Activated naive CD8-positive, alpha-beta T cell treated with anti-CD3 and anti-CD28 coated beads for 36 hours (primary cell): Measurements from ENCODE around the gene SEMA5B. TPM values are rescaled to one million over a fixed set of nuclear protein-coding genes. Genes with fewer than 3 reads are reported as not detected.

Experiments used
- DNase-seq: peaks from one replicate; pipeline ENCODE4 v3.0.0; 2021
- H3K27ac Mint-ChIP-seq: one replicate; pipeline ENCODE4 v1.8.0; 2022; ENCODE audit warnings: mild to moderate bottlenecking, moderate library complexity, mixed read lengths
- H3K27me3 Mint-ChIP-seq: one replicate; pipeline ENCODE4 v1.8.0; 2022; ENCODE audit warnings: mild to moderate bottlenecking, mixed read lengths
- H3K36me3 Mint-ChIP-seq: one replicate; pipeline ENCODE4 v1.8.0; 2021; ENCODE audit warnings: mild to moderate bottlenecking, mixed read lengths
- H3K4me1 Mint-ChIP-seq: one replicate; pipeline ENCODE4 v1.8.0; 2021; ENCODE audit warnings: mixed read lengths
- H3K4me3 Mint-ChIP-seq: one replicate; pipeline ENCODE4 v1.8.0; 2022; ENCODE audit warnings: mild to moderate bottlenecking, moderate library complexity, mixed read lengths
- H3K9me3 Mint-ChIP-seq: one replicate; pipeline ENCODE4 v1.8.0; 2022; ENCODE audit warnings: mixed read lengths
- total RNA-seq, 2 experiments: library from RNA; stranded (reverse); gene quantifications; one replicate each; pipeline ENCODE4 v1.2.3, GENCODE V29; 2021

Gene SEMA5B
- total RNA-seq, 2 experiments from 2014 or later = not detected

DNA sequence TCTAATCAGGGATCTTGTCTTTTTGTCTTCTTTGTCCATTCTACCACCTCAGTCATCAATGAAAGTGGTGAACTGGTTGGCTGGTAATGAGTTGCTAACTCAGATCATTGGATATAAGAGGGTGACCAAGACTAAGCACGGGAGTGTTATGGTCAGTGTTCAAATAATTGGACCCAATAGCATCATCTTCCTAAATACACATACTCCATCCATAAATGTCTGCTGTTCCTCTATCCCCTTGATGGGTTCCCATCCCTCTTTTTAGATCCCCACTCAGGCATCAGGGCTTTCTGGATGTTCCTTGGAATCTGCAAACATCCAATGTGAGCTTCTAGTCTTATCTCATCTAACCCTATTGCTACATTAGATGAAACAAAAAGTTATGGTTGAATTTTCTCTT is 3.5 kb downstream of the SEMA5B start:
- Mint-ChIP-seq H3K27ac (no peak overlapping the region), H3K9me3 (no peaks in the 10 kb centered on the region), H3K36me3 (no peaks in the 10 kb centered on the region), H3K4me1 (peaks cover 5% of the 10 kb centered on the region), H3K27me3 (peaks cover 73% of the 10 kb centered on the region), H3K4me3 (no peak overlapping the region)
- DNase-seq = no peak

DNA sequence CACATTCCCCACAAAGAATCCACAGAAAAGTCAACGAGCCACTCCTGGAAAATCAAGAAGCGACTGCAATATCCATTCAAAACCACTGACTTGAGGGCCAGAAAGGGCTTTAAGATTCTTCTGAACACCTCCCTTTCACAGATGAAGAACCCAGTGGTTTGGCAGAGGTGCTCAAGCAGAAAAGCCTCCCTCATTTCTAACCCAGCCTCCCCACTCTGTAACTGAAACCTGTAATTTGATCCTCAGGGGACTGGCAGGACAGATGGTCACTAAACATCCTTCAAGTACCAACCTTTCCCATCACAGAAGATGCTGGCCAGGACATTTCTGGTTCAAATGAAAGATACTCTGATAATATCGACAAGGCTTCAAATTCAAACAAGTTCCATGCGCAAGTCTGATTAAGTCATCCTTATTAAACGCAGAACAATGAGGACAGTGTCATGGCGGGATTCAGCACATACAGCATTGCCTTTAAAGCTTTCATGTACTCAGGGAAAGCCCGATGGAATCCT is 5.5 kb downstream of the SEMA5B start:
- DNase-seq = no peak
- Mint-ChIP-seq H3K9me3 (no peaks in the 10 kb centered on the region), H3K4me1 (peaks cover 2% of the 10 kb centered on the region), H3K27me3 (peaks cover 82% of the 10 kb centered on the region), H3K4me3 (no peak overlapping the region), H3K27ac (no peak overlapping the region), H3K36me3 (no peaks in the 10 kb centered on the region)

DNA sequence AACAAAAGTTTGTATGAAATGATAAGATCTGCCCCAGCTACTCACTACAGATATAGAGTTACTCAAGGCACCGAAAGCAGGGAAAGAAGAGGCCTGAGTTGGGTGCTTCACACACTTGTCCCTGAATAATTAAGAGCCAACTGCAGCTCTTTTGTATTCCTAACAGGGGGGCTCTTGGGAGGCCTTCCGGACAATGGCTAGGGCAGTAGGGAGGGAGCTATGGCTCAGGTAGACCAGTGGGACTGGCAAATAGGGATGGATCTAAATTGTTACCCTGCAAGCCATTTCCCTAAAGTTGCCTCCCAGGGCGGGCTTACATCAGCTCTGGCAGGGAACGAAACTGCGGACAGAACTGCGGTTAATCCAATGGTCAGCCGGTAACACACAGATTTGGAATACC is 6.2 kb downstream of the SEMA5B start:
- H3K27me3 Mint-ChIP-seq = peaks cover 75% of the 10 kb centered on the region
- no peak overlapping the region for H3K27ac Mint-ChIP-seq
- H3K9me3 Mint-ChIP-seq = no peaks in the 10 kb centered on the region
- DNase-seq = no peak
- H3K4me1 Mint-ChIP-seq = no peaks in the 10 kb centered on the region
- H3K4me3 Mint-ChIP-seq = no peak overlapping the region
- H3K36me3 Mint-ChIP-seq = no peaks in the 10 kb centered on the region

DNA sequence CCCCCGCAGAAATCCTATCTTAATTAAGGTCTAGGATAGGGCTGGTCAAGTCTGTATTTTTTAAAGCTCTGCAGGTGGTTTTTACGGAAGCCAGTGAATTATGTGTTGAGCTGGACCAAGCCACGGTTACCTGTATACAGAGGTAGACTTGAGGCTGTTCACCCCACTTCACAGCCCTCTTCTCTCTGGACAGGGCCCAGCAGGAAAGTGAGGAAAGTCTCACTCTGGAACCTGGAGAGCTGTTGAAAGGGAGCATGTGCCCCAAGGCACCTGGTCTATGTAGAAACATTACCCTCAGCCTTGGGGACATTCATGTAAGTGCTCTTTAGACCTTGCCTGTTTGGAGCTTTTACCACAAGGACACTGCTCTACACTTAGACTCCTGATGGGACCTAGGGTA is 6.9 kb downstream of the SEMA5B start:
- Mint-ChIP-seq H3K36me3 (no peaks in the 10 kb centered on the region), H3K27me3 (peaks cover 69% of the 10 kb centered on the region), H3K4me1 (no peaks in the 10 kb centered on the region), H3K27ac (no peak overlapping the region), H3K9me3 (no peaks in the 10 kb centered on the region), H3K4me3 (no peak overlapping the region)
- no peak for DNase-seq

DNA sequence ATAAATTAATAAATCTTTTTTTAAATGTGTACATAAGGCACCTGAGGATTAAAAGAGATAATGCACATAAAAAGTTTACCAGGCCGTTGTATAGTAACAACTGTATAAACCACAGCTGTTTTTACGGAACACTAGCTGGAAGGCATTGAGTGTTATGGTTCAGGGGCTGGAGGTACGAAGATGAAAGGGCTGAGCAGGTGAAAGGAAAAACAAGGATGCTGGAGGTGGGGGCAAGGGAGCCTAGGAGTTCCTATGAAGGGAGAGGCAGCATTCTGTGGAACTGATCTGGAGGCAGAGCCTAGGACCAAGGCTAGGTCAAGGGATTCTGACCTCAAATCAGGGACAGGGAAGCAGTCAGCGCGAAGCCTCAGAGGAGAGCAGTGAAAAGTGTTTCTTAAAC is 8.0 kb downstream of the SEMA5B start:
- H3K27ac Mint-ChIP-seq = no peak overlapping the region
- H3K9me3 Mint-ChIP-seq = no peaks in the 10 kb centered on the region
- peaks cover 57% of the 10 kb centered on the region for H3K27me3 Mint-ChIP-seq
- H3K4me3 Mint-ChIP-seq = no peak overlapping the region
- no peak for DNase-seq
- no peaks in the 10 kb centered on the region for H3K36me3 Mint-ChIP-seq
- H3K4me1 Mint-ChIP-seq = no peaks in the 10 kb centered on the region

DNA sequence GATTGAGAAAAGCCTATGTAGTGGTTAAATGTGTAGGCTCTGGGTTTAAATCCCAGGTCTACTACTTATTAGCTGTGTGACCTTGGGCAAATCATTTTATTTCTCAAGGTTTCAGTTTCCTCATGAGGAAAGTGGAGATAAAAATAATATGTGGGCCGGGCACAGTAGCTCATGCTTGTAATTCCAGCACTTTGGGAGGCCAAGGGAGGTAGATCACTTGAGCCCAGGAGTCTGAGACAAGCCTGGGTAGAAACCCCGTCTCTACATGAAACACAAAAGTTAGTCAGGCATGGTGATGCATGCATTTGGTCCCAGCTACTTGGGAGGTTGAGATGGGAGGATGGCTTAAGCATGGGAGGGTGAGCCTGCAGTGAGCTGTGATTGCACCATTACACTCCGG is 8.4 kb downstream of the SEMA5B start:
- DNase-seq = no peak
- no peaks in the 10 kb centered on the region for H3K9me3 Mint-ChIP-seq
- no peak overlapping the region for H3K27ac Mint-ChIP-seq
- H3K27me3 Mint-ChIP-seq = peaks cover 53% of the 10 kb centered on the region
- no peak overlapping the region for H3K4me3 Mint-ChIP-seq
- H3K36me3 Mint-ChIP-seq = no peaks in the 10 kb centered on the region
- no peaks in the 10 kb centered on the region for H3K4me1 Mint-ChIP-seq

DNA sequence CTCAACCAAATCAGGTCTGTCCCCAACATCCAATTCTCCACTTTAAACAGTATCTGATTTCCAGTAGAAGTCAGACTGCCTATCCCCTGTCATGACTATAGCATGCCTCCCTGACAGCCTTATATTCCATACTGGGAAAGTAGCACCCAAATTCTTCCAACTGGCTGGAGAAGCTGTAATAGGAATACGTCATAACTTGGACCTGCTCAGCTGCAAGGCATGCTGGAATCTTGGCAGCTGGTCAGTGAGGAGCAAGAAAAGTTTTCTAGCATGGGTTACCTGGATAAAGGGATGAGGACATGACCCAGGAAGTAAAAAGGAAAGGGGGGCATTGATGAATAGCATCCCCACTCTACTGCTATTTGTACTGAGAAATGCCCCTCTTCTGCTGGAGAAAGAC is 8.9 kb downstream of the SEMA5B start:
- Mint-ChIP-seq H3K27ac (no peak overlapping the region), H3K4me3 (no peak overlapping the region), H3K9me3 (no peaks in the 10 kb centered on the region), H3K36me3 (no peaks in the 10 kb centered on the region), H3K4me1 (no peaks in the 10 kb centered on the region), H3K27me3 (peaks cover 48% of the 10 kb centered on the region)
- DNase-seq = no peak

DNA sequence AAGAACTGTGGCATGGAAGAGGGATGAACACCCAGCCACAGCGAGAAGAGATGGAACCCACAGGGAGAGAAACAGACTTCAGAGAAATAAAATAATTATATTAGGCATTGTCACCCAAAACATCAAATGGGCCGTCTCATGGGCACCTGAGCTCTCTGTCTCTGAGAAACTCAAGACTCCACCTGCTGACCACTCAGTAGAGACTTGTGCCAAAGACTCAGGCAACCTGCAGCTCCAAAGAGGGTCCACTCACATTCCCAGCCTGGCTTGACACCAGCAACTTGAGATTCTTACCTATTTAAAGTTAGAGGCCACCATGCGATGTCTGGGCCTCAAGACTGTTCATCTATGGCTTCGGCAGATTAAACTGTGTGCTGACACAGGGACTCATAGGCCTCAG is 12.0 kb downstream of the SEMA5B start:
- Mint-ChIP-seq H3K4me3 (no peak overlapping the region), H3K27ac (no peak overlapping the region), H3K36me3 (no peaks in the 10 kb centered on the region), H3K27me3 (peaks cover 23% of the 10 kb centered on the region), H3K9me3 (no peaks in the 10 kb centered on the region), H3K4me1 (no peaks in the 10 kb centered on the region)
- no peak for DNase-seq

DNA sequence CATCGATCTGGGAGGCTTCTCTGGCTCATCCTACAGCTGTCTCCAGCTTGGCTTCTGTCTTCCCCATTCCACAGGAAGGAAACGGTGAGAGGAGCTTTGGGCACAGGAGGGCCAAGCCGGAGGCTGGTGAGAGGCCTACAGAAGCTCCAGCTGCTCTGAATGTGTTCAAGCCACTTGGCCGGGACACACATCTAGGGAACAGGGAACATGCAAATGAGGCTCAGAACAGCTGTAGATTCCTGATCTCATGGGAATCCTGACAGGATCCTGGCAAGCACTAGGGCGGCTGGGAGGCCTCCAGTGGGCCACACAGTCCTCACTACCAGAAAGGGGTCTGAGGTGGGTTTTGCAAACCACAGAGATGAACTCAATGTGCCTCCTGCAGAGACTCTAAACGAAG is 13.7 kb downstream of the SEMA5B start:
- no peak for DNase-seq
- H3K27me3 Mint-ChIP-seq = peaks cover 29% of the 10 kb centered on the region
- H3K4me1 Mint-ChIP-seq = no peaks in the 10 kb centered on the region
- no peaks in the 10 kb centered on the region for H3K36me3 Mint-ChIP-seq
- no peak overlapping the region for H3K27ac Mint-ChIP-seq
- H3K9me3 Mint-ChIP-seq = no peaks in the 10 kb centered on the region
- no peak overlapping the region for H3K4me3 Mint-ChIP-seq

DNA sequence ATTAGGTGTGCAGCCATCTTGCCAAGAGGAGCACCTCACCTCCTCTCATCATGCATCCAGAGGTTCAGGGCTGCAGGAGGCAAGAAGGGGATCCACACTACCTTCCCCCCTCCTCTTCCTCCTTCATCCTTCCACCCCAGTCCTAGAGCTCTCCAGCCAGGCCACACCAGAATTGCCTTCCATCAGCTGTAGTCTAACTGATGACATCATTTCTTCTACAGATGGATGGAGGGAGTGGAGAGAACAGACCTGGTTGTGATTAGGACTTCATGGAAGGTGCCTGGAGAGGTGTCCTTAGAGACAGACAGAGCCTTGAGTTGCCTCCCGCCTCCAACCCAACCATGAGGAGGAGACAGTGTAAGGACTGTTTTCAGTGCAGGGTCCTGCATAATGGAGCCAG is 14.9 kb downstream of the SEMA5B start:
- H3K36me3 Mint-ChIP-seq = no peaks in the 10 kb centered on the region
- H3K27me3 Mint-ChIP-seq = peaks cover 27% of the 10 kb centered on the region
- DNase-seq = no peak
- no peaks in the 10 kb centered on the region for H3K9me3 Mint-ChIP-seq
- no peak overlapping the region for H3K27ac Mint-ChIP-seq
- H3K4me1 Mint-ChIP-seq = no peaks in the 10 kb centered on the region
- no peak overlapping the region for H3K4me3 Mint-ChIP-seq

DNA sequence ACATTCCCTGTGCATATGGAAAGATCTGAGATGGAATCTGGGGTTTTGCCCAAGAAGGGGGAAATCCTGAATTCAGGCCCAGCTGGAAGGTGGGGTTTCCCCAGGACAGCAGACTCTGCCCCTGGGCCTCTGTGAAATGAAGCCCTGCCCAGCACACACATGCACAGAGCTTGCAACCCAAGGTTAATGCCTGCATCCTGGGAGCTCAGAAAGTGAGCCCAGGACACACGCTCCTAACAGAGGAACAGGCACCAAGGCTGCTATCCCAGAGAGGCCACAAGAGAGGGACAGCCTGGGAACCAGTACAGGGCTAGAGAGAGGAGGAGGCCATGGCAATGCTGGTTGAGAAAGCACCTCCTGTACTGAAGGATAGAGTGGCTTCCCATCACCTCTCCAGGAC is 16.1 kb downstream of the SEMA5B start:
- Mint-ChIP-seq H3K4me1 (peaks cover 3% of the 10 kb centered on the region), H3K4me3 (no peak overlapping the region), H3K27ac (no peak overlapping the region), H3K9me3 (no peaks in the 10 kb centered on the region), H3K36me3 (no peaks in the 10 kb centered on the region), H3K27me3 (peaks cover 34% of the 10 kb centered on the region)
- DNase-seq = no peak

DNA sequence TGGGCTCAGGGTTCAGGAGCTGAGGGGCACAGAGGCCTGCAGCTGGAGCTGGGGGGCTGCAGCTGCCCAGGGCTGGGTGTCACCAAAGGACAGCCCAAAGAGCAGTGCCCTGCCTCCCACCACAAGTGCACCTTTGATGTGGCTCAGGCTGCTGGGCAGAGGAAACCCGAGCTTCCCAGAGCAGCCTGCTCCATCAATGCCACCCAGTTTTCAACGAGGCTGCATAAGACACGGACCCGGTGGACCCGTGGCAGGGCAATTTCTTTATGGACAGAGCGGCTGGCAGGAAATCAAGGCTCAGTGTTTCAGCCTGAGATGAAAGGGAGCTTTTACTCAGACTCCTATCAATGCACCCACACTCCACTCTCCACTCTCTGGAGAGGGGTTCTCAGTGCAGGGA is 18.7 kb downstream of the SEMA5B start:
- Mint-ChIP-seq H3K27me3 (peaks cover 45% of the 10 kb centered on the region), H3K9me3 (no peaks in the 10 kb centered on the region), H3K36me3 (no peaks in the 10 kb centered on the region), H3K4me1 (peaks cover 3% of the 10 kb centered on the region), H3K27ac (no peak overlapping the region), H3K4me3 (no peak overlapping the region)
- no peak for DNase-seq

DNA sequence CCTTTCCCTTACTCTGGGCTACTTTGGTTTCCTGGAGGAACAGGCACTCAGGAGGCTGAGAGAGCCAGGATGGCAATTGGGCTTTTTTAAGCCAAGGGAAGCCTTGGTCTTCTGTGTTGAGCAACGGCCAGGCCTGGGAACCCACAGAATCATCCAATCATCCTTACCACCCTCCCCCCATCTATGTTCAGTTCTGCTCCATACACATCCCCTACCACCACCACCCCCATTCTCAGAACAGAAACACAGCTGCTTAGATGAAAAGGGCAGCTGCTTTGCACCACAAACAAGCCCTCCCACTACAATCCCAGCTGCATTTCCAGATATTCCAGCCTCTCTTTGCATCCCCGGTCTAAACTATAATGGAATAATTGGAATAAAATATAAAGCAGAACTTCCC is 21.0 kb downstream of the SEMA5B start:
- H3K27ac Mint-ChIP-seq = no peak overlapping the region
- DNase-seq = no peak
- peaks cover 11% of the 10 kb centered on the region for H3K4me1 Mint-ChIP-seq
- H3K4me3 Mint-ChIP-seq = no peak overlapping the region
- peaks cover 55% of the 10 kb centered on the region for H3K27me3 Mint-ChIP-seq
- no peaks in the 10 kb centered on the region for H3K9me3 Mint-ChIP-seq
- no peaks in the 10 kb centered on the region for H3K36me3 Mint-ChIP-seq

DNA sequence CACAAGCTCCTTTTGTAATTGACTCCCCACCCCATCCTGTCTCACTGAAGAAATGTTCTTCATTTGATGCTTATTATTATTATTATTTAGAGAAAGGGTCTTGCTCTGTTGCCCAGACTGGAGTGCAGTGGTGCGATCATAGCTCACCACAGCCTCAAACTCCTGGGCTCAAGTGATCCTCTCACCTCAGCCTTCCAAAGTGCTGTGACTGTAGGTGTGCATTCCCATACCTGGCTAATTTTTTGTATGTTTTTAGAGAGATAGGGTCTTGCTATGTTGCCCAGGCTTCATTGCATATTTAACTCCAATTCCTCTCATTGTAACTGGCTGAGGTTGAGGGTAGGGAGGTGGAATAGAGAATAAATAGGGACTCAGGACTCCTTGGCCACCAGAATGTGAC is 22.3 kb downstream of the SEMA5B start:
- Mint-ChIP-seq H3K27ac (no peak overlapping the region), H3K4me3 (no peak overlapping the region), H3K27me3 (peaks cover 51% of the 10 kb centered on the region), H3K9me3 (no peaks in the 10 kb centered on the region), H3K4me1 (peaks cover 11% of the 10 kb centered on the region), H3K36me3 (no peaks in the 10 kb centered on the region)
- DNase-seq = no peak

DNA sequence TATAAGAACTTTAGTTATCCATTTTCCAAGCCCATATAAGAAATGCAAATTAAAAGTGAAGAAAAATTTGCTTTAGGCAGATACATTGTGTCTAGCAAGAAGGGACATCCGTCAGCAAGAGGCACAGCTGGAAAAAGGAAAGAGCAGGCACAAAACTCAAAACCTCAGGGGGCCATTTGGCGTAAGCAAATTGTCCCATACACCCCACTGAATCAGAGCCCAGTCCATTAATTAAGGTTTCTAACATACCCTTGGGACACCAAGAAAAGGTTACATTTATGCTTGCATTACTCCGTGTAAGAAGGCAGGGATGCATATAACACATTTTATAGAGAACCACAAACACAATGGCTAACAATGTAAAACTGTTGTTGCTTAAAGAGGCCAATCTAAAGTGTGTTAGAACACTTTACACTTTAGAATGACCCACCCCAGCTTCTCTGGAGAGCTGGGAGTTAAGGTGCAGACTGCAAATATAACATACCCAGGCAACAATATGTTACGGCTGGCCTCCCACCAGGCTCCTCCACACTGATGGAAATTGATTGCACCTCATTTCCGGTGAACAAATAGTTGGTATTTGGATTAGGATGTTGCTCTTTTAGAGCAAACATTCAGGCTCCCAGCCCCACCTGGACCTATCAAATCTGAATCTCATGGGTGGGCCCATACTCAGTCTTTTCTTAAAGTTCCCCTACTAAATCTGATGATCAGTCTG is 23.2 kb downstream of the SEMA5B start:
- H3K27ac Mint-ChIP-seq = no peak overlapping the region
- no peak for DNase-seq
- H3K36me3 Mint-ChIP-seq = no peaks in the 10 kb centered on the region
- peaks cover 41% of the 10 kb centered on the region for H3K27me3 Mint-ChIP-seq
- no peaks in the 10 kb centered on the region for H3K9me3 Mint-ChIP-seq
- peaks cover 11% of the 10 kb centered on the region for H3K4me1 Mint-ChIP-seq
- H3K4me3 Mint-ChIP-seq = no peak overlapping the region

DNA sequence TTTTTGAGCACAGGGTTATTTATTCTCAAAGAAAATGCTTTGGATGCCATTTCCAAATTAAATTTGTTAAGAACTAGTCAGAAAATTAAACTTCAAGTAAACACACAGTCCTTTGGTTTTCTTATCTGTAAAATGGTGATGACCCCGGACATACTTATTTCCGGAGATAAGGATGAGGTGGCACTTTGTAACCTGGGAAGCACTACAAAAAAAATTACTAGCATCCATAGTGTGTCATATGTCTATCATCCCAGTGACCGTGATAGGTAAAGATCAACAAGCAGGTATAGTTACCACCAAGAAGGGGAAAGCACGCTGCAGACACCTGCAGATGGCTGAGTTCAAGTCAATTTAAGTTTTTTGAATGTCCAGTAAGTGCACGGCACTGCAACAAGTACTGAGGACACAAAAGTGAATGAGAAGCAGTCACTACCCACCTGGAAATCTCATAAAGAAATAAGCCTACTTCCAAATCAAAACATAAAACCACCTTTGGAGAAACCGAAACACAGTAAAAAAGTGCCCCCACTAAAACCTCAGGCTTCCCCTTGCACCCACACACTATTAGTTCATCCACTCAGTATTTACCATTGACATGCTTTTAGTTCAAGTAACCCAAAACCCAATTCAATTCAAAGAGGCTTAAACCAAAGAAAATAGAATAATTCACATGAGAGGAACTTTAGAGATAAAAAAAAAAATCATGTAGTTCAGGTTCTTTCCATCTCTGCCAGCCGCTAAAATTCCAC is 24.6 kb downstream of the SEMA5B start:
- Mint-ChIP-seq H3K4me1 (peaks cover 11% of the 10 kb centered on the region), H3K27ac (no peak overlapping the region), H3K27me3 (peaks cover 30% of the 10 kb centered on the region), H3K36me3 (no peaks in the 10 kb centered on the region), H3K9me3 (no peaks in the 10 kb centered on the region), H3K4me3 (no peak overlapping the region)
- no peak for DNase-seq
